HS-27A (cell line): ENCODE measurements around the gene STK11IP.

ENCODE experiments used
- DNase-seq: peaks from one replicate; pipeline ENCODE4 v3.0.0-alpha.2; 2012; ENCODE audit warnings: low read depth, missing footprints

STK11IP gene

GRCh38 chr2:219578811-219579613 is 18.6 kb upstream of the STK11IP start:
- no peak for DNase-seq

- no peak for DNase-seq
Observed at GRCh38 chr2:219581346-219581745, 16.3 kb upstream of the STK11IP start.

GRCh38 chr2:219591091-219591490 is 6.6 kb upstream of the STK11IP start:
- DNase-seq, result no peak

GRCh38 chr2:219592736-219593135 is 4.9 kb upstream of the STK11IP start:
- DNase-seq, result no peak

- no peak for DNase-seq
Observed at GRCh38 chr2:219593154-219593553, 4.5 kb upstream of the STK11IP start.

- no peak for DNase-seq
Observed at GRCh38 chr2:219595256-219595655, 2.4 kb upstream of the STK11IP start.

GRCh38 chr2:219596954-219597551 is 604 bp upstream of the STK11IP start:
- DNase-seq, result peak; percentile 7

- no peak for DNase-seq
Observed at GRCh38 chr2:219598308-219599078, 836 bp downstream of the STK11IP start.

GRCh38 chr2:219603771-219604170 is 6.1 kb downstream of the STK11IP start:
- no peak for DNase-seq

- no peak for DNase-seq
Observed at GRCh38 chr2:219605607-219605954, 7.9 kb downstream of the STK11IP start.

- DNase-seq, result no peak
Observed at GRCh38 chr2:219607931-219608330, 10.3 kb downstream of the STK11IP start.

GRCh38 chr2:219608399-219608964 is 10.8 kb downstream of the STK11IP start:
- no peak for DNase-seq

- no peak for DNase-seq
Observed at GRCh38 chr2:219609149-219609750, 11.6 kb downstream of the STK11IP start.

- no peak for DNase-seq
Observed at GRCh38 chr2:219611306-219611705, 13.6 kb downstream of the STK11IP start.

- DNase-seq, result no peak
Observed at GRCh38 chr2:219611866-219612576, 14.4 kb downstream of the STK11IP start.

GRCh38 chr2:219612577-219613286 is 15.1 kb downstream of the STK11IP start:
- DNase-seq, result no peak

- DNase-seq, result no peak
Observed at GRCh38 chr2:219613461-219614070, 15.9 kb downstream of the STK11IP start.

GRCh38 chr2:219614076-219614860 is 16.6 kb downstream of the STK11IP start:
- no peak for DNase-seq

GRCh38 chr2:219615036-219615435 is 17.4 kb downstream of the STK11IP start:
- no peak for DNase-seq

- DNase-seq, result no peak
Observed at GRCh38 chr2:219615894-219616293, 18.2 kb downstream of the STK11IP start.
